ENCODE data around the gene ATP11B.
"Not testable (repeated sequence)": the region's sequence is repeated elsewhere in the genome, so short reads cannot be mapped to it uniquely, and the experiment has no call there.

ATP11B gene

DNA sequence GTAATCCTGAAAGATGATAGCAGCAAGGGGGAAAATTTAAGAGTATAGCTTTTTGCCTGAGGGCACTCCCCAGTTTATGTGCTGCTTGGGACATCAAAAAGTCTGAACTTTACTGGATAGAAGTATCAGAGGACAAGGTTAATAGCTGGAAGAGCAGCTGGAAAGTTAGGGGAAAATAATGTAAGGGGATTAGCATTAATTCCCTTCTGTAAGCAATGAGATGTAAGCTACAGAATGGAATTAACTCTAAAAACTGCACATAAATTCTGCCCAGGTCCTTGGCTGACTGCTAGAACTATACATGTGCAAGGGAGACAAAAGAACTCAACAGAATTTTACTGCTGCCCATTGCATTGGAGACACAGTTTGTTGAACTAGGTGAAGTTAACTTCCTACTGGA is 55.6 kb downstream of the ATP11B start:
- DNase-seq: no peak

DNA sequence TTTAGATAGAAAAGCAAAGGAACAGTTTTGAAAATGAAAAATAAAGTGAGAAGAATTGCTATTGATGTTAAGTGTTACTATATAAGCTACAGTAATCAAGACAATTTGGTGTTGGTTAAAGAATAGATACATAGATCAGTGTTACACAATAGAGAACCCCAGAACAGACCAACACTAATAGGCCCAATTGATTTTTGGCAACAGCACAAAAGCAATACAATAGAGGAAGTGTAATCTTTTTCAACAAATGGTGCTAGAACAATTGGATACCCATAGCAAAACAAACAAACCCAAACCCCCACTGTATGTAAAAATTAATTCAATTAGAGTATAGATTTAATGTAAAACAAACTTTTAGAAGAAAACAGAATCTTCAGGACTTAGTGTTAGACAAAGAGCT is 61.8 kb downstream of the ATP11B start:
- no peak for DNase-seq

DNA sequence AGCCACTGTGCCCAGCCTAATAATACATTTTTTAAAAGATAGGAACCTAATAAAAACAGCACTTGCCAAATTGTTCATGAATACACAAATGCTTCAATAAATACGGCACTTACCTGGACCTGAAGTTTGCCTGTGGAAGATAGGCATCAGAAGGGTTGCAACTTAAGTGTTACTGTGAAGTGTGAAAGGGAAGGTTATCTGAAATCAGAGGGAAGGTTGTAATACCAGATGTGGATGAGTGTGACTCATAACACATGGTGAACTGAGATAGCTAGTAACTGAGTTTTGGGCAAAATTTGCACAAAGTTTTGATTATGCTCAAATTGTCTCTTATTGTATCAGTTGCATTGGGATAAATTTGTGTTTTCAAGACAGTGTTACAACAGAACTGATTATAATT is 68.0 kb downstream of the ATP11B start:
- DNase-seq: no peak

DNA sequence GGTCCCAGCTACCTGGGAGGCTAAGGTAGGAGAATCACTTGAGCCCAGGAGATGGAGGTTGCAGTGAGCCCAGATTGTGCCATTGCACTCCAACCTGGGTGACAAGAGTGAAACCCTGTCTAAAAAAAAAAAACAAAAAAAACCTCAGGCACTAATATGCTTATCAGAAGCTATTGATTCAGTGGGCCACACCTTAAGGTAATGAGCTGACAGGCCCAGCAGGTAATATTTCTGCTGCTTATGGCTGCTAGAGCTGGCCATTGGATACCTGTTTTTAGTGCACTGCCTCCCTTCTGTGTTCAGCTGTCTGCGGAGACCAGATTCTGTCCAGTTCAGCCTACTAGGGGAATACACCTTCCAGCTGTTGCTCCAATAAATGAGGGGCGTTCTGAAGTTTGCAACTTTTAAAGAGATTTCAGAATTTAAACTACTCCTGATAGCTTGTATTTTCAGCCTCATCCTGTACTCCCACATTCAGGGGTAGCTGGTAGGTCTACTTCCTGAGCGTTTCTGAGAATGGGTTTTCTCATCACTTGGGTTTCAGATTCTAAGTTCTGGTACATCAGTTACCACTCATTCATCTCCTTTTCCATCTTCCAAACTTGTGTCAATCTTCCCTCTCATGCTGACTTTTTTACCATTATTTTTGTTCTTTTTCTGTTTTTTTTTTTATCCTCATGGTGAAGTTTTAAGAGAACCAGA is 69.0 kb downstream of the ATP11B start:
- no peak for DNase-seq

DNA sequence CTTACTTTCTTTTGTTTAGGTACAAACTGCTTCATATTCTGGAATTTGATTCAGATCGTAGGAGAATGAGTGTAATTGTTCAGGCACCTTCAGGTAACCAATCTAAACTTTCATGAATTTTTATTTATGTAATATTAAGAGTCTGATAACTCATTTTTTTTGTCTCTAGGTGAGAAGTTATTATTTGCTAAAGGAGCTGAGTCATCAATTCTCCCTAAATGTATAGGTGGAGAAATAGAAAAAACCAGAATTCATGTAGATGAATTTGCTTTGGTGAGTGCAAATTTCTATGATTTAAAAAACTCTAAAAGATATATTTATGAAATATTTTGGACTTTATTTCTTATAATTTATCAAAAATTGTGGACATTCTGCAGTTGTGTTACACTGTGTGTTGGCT is 75.8 kb downstream of the ATP11B start:
- DNase-seq: no peak

DNA sequence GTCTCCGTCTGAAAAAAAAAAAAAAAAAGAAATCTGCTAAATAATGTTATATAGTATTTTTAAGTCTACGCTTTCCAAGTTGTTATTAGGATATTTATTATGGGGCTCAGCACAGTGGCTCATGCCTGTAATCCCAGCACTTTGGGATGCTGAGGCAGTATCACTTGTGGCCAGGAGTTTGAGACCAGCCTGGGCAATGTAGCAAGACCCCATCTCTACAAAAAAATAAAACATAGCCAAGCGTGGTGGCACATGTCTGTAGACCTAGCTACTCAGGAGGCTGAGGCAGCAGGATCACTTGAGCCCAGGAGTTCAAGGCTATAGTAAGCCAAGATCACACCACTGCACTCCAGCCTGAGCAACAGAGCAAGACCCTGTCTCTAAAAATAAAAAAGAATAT is 77.6 kb downstream of the ATP11B start:
- DNase-seq: not testable (repeated sequence)

DNA sequence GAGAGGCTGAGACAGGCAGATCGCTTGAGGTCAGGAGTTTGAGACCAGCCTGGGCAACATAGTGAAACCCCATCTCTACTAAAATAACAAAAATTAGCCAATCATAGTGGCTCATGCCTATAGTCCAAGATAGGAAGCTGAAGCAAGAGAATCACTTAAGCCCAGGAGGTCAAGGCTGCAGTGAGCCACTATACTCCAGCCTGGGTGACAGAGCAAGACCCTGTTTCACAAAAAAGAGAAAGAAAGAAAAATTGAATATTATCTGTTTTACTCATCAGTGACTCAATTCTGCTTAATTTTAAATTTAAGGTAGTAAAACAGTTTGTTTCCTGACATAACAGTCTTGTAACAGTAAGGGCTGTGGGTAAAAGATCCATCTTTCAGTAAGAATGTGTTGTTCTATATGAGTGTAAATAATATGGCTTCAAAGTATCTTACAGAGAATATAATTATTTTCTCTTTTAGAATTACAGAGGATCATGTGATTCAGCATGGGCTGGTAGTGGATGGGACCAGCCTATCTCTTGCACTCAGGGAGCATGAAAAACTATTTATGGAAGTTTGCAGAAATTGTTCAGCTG is 85.8 kb downstream of the ATP11B start:
- no peak for DNase-seq

DNA sequence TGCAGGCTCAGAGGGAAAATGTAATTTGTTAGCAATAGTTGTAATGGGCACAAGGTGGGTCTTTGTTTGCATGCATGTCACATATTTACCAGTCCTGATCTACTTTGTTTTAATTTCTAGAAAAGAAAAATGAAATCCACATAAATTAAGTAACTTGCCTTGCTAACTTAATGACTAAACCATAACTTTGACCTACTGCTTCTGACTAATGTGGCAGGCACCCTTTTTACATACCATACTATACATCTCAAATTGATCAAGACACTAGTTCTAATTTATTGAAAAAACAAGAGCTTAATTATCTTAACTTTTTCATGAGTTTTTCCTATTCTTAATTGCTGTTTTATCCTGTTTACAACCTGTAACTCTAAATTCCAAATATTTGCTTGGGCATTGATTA is 93.2 kb downstream of the ATP11B start:
- DNase-seq: no peak

DNA sequence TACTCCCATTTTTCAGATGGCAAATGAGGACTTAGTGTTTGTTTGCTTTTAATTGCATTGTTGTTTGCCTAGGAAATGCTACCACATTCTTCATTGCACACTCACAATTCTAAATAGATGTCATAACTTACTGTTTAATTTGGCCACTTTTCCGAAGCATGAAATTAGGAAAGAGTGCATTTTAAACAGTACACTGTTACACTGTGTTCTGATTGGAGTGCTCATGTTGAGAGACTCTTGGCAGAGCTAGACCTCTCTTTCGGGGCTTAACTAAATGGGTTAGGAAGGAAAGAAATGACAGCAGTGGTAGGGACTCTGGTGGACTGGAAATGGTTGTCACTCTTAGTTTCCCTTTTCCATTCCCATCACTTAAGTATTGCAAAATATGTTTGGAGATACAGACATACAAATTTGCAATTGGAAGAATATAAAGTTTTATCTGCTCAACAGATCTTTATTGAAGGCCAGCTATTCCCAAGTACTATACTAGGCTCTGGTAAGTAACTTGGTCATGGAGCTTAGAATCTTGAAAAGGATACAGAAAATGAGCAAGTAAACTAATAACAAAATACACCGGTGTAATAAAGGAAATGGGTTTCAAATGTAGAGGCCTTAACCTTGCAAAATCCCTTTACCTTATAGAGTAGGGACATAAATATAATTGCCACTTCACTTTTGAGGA is 96.8 kb downstream of the ATP11B start:
- DNase-seq: no peak

DNA sequence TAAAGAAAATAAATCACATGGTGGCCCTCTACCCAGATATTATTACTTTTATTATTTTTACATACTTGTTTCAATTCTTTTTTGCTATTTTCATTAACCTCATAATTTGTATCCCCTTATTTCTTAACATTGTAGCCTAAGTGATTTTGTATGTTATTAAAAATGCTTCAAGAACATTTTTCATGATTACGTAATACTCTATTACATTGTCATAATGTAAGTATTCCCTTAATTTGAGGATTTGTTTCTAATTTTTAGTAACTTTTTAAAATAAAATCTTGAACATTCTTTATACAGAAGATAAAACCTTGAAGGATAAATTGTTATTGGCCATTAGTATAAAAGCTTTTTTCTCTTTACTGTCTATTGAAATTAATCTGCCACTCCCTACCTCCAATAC is 98.1 kb downstream of the ATP11B start:
- no peak for DNase-seq

DNA sequence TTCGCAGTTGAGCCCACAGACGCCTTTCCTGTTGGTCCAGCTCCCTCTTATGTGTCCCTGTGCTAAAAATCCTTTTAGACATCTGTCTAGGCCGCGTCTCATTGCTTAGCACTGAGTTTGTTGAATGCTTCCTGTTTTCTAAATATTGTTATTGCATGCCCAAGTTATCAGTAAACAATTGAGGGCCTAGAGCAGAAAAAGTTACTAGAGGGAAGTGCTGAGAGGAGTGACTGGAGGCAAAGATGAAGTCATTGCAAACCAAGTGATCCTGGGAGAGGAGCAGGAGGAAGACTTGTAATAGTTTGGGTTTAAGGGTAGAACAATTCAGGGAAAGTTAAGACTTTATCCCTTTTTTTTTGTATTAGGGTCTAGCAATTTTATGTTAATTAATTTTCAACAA is 98.9 kb downstream of the ATP11B start:
- no peak for DNase-seq

DNA sequence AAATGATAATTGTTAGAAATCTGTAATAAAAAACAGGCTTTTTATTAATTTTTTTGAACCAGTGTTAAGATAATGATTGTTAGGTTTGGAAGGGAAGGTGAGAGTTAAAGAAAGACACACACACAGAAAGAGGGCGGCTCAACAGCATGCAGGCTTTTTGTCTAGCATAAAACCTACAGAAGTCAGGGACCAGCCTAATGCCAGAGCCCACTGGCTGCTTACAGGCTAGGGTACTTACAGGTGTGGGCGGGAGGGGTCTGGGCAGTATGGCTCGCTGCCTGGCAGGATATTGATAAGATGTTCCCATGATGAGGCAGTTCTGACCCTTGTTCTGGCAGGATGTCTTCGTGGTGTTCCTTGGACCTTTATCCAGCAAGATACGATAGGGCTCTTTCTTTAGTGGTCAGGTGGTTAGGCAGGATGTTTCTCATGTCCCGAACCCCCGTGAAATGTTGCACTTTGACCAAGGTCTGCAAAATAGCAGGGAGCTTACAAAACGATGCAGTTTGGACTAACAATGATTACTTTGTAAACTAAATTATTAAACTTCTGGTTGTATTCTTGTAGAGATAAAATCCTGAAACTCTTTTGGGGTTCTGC is 102.3 kb downstream of the ATP11B start:
- no peak for DNase-seq

DNA sequence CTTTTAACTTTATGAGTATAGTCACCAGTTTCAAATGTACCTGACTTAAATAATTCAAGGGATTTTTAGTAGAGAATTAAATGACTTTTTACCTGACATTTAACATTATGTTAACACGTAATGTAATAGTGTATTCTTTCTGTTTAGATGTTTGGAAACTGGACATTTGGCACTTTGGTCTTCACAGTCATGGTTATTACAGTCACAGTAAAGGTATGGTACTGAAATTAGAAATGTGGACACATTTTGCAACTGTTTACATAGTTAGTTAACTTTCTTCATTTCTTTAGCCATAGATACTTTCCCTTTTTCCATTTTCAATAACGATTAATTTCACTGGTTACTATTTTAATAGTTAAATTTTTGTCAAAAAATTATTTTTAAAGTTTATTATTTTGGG is 103.2 kb downstream of the ATP11B start:
- no peak for DNase-seq

DNA sequence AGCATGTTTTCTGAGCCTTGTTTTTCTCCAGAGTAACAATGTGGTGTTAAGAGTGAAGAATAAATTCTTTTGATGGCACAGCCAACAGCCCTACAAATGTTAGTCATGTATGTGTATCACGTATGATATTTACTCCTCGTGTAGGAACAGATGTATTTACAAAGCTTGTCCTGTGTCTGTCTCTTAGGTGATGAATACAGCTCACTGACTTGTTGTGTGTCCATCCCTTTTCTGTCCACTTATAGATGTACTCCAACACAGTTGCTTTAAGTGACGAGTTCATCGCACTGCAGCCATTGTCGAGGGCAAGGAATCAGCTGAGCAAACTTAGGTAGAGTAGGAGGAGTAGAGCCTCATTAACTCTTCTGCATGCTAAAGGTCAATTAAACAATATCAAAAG is 108.9 kb downstream of the ATP11B start:
- DNase-seq: no peak

DNA sequence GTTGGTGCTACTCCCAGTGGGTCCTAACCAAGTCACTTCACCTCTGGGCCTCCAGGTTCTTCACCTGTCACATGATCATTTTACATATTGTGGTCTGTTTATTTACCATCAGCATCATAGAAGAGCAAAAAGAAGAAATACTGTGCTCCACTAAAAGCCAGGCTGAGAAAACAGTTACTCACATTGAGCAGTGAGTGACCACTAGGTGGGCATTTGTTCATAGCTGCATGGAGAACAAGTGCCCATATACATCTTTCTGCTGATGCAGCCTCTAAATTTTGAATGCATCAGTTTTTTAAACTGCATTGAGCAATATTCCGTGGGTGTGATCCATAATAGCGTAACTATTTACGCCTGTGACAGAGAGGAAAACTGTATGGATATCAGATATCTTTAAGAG is 110.9 kb downstream of the ATP11B start:
- DNase-seq: no peak

DNA sequence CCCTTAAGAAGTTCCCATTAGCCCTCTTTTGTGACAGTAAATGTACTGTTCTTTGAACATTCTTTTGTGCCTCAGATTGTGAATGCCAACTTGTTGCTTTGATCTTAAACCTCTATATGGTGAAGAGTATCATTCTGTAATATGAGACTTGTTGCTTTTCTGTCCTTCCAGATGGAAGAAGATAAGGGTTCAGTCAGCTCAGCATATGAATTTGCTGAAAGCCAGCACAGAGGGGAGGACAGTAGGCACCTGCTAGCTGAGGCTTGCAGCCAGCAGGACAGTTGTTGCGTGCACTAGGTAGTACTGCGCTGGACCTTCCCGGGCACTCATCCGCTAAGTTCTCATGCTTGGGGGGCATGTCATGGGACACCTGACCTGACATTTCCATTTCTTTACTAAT is 112.3 kb downstream of the ATP11B start:
- DNase-seq: no peak

DNA sequence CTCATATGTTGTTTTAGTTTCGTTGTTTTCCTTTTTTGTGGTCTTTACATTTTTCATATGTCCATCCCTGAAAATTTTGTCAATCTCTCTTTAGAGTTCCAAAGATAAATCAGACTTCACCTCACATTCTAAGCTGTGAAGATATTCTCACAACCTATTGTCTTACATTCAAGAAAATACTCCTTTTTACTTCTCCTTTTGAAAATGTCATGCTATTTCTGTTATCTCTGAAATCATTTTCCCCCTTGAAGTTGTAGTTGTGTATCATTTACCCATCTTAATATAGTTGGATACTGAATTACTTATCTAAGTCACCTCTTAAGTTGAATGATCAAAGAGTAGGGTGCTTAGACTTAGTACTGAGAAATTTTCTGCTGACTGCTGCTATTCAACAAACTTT is 112.7 kb downstream of the ATP11B start:
- no peak for DNase-seq

DNA sequence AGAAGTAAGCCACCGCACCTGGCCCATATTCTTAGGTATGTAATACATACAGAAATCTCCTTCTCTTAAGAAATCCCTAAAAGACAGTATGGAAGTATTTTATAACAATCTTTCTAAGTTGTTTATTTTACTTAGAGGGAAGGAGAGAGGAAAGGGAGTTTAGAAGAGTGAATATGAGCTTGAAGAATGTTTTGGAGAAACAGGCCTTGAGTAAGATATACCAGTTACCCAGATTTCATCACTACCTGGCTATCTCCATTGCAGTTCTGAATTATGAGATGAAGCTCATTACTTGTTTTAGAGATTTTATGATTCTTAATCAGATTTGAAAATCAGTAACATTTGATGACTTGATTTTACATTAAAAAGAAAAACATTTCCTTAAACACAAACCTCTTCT is 115.2 kb downstream of the ATP11B start:
- no peak for DNase-seq

DNA sequence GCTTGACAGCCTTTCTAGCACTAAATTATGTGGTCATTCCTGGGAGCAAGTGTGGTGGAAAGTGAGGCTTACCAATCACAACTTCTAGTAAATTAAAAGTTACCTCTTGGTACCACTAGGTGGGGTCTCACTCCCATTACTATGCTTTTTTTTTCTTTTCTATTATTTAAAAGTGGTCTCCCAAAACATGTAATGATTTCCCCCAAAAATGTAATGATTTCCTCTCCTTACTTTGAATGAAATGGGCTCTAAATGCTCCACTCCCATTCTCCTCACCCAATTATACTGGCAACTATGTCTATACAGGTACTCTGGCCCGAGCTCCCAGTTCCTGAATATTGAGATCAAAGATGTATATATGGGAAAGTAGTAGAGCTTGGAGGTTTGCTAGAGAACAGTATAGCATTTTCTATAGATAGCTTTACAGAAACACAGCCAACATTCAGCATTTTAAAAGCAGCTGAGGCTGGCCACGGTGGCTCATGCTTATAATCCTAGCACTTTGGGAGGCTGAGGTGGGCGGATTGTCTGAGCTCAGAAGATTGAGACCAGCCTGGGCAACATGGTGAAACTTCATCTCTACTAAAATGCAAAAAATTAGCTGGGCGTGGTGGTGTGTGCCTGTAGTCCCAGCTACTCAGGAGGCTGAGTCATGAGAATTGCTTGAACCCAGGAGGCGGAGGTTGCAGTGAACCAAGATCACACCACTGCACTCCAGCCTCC is 116.2 kb downstream of the ATP11B start:
- no peak for DNase-seq

DNA sequence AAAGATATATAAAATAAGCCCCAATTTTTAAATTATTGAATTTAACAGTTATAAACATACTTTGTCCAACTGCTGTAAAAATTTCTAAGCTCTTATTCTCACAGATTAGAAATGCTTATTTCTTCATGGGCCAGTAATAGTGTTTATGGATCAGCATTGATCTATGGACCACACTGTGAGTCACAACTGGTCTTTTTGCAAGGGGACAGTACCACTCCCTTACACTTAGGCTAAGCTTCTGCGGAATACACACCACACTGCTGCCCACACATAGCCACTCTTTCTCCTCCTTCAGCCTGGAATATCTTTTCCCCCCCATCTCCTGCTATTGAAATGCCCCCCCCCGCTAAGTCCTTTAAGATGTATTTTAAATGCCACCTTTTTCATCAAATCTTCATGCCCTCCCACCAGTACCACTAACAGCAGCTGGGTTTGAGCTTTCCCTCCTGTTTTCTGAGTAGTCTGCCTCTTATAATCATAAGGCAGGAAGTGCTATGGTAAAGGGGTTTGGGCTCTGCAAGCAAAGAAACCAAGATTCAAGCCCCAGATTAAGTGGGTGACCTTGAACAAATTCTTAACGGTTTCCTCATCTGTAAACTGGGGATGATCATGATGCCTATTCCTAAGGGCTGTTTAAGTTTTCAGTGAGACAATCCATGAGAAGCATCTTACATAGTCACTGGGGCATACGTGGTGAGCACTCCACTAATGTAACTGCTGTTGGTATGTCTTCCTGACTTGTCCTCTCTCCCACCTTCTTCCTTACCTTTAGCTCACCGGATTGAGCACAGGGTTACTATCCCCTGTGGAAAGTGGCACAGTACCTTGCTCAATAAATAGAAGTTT is 117.9 kb downstream of the ATP11B start:
- DNase-seq: no peak

DNA sequence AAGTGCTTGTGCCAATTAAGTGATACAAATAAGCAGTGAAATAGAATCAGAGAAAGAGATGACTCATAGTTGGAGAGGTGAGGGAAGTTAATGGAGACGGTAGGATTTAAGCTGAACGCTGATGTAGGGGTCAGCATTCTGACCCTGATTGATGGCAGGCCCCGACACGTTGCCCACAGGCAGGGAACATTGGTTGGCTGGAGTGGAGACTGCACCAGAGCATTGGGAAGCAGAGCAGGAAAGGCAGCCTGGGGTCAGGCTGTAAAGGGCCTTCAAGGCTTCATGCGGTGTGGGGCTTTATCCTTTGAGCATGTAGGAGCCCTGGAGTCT is 118.4 kb downstream of the ATP11B start:
- DNase-seq: no peak

DNA sequence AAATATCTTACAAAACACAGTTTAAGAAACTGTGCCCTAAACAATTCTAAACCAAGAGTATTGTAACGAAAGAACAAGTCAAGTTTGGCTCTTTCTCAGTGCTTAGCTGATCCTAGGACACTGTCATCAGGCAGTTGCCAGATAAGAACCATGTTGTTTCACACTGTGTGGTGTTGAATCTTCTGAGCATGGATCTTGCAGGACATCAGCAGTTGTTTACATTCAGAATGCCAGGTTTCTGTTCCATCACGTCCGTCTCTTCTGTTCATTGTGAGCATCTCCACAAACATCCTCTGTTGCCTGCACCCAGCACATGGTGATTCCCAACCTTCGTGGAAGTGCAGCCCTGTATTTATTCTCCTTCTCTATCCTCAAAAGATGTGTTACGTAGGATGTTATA is 119.2 kb downstream of the ATP11B start:
- no peak for DNase-seq

DNA sequence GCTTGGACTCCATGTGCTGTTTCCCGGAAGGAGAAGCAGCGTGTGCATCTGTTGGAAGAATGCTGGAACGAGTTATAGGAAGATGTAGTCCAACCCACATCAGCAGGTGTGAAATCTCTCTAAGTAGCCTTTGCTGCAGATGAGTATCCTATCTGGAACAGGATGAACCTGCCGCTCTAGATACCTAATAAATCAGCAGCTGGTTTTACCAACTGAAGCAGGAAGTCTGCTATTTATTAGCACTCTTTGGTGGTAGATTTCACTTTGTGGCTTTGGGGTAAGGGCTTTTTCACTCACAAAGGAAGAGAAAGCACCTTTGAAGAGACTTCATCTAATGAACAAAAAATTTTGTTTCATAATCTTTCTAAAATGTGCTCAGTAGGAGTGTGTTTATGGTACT is 120.6 kb downstream of the ATP11B start:
- DNase-seq: no peak
